GM18508 (cell line): Measurements from ENCODE around the gene MEGF6.

Source experiments
- ATAC-seq: cut with Tn5 transposase; IDR thresholded peaks from one replicate; pipeline ENCODE4 v1.9.1; 2021; ENCODE audit warnings: moderate number of reproducible peaks; ENCODE audit not compliant: insufficient read depth, unreplicated experiment

MEGF6 gene

GRCh38 chr1:3560251-3560871 is 50.9 kb downstream of the MEGF6 start:
- ATAC-seq, result no peak

DNA sequence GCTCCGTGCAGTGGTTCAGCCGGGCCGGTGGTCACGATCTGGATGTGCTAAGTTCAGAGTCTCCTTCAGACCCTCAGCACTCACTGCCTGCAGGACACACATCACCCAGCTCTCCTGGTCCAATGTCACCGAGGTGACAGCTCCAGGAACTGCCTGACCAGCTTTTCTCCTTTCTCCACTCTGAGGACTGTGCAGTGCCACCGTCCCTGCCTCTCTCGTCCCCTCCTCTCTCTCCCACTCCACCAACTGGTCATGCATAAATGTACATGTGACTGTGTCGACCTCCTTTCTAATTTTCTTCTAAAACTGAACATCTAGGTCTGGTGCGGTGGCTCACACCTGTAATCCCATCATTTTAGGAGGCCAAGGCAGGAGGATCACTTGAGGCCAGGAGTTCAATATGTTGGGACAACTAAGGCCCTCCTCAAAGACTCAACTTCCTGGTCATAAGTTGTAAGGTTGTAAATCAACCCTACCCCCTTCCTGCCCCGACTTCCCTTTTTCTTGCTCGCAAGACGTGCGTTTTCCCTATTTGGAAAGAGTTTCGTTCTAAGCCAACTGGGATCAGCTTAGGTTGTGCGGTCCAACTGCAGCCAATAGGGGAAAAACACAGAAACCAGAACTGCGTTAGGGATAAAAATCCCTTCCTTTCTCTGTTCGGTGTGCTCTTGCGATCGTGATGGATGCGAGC is 53.1 kb downstream of the MEGF6 start:
- no peak for ATAC-seq

GRCh38 chr1:3557366-3557765 is 53.9 kb downstream of the MEGF6 start:
- no peak for ATAC-seq

- no peak for ATAC-seq
Observed at GRCh38 chr1:3556336-3556735, 55.0 kb downstream of the MEGF6 start.

DNA sequence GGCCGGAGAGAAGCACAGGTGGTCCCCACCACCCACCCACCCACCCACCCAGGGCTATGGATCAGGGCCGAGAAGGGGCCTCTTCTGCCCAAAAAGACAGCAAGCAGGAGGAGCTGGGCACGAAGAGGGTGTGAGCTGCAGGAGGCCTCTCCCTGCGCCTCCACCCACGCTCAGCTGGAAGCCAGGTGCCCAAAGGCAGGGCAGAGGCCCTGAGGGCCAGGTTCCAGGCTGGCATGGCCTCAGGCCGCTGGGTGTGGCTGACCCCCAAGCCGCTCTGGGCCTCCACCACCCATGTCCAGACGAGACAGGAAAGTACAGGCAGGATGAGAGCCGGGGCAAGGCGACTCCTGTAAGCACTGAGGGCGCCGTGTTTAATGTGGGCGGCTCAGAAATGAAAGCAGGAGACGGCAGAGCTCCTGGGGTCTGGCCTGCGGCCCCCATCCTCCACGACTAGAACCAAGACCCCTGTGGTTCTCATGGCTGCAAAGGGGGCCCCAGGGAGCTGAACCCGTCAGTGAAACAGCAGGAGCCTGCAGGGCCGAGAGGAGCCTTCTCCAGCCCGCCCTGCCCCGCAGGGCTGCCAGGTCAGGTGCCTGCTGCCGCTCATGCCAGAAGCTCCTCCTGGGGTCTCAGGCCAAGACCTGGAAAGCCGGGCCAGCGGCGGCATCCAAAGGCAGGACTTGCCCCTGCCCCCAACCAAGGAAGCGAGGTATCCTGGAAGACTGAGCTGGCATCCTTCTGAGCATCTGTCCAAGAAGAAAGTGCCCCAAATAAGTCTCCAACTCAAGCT is 56.0 kb downstream of the MEGF6 start:
- ATAC-seq, result no peak

GRCh38 chr1:3553940-3554223 is 57.4 kb downstream of the MEGF6 start:
- ATAC-seq, result no peak

DNA sequence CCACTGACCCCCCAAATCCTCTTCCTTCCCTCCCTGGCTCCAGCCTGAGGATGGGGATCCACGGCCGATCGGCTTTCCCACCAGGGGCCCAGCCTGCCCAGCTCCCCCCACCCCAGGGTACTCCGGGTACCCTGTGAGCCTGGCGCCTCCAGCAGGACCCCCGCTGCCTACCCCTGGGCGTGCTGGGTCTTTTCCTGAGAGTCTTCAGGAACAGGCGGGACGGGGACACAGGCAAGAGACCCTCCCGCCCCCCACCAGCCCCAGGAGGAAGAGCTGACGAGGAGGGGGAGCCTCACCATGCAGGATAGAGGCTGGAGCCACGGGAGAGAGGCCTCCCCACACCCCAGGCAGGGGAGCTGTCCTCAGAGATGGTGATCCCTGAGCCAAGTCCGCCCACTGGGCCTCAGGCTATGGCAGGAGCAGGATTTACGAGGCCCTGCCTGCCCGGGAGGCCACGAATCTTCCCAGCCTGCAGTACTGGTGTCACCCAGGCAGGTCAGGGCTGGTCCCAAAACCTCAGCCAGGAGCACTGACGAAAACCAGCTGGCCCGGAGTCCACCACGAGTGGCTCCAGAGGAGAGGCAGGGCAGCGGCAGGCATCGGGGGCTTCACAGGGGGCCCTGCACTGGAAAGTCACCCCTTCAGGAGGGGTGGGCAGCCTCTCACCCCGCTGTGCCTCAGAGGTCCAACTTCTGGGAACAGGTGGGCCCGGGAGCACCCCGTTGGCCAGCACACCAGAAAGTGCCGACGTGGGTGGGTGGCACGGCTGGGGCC is 58.0 kb downstream of the MEGF6 start:
- no peak for ATAC-seq

- ATAC-seq, result no peak
Observed at GRCh38 chr1:3552751-3553150, 58.6 kb downstream of the MEGF6 start.

GRCh38 chr1:3552176-3552575 is 59.1 kb downstream of the MEGF6 start:
- no peak for ATAC-seq

DNA sequence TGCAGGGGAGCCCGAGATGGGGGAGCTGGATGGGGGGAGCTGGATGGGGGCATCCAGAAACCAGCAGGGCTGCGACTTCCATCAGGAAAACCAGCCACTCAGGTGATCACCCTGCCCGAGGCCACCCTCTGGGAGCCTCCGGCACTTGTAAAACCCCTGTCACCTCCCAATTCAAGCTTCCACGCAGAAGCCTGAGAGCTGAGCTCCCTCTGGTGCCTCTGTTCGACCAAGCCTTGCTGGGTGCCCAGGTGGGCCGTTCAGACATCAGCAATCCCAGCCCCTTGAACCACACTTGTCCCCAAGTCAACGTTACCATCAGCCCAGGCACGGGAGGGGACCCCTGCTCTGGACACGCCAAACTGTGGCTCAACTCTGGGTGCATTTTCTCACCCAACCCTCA is 59.6 kb downstream of the MEGF6 start:
- no peak for ATAC-seq

DNA sequence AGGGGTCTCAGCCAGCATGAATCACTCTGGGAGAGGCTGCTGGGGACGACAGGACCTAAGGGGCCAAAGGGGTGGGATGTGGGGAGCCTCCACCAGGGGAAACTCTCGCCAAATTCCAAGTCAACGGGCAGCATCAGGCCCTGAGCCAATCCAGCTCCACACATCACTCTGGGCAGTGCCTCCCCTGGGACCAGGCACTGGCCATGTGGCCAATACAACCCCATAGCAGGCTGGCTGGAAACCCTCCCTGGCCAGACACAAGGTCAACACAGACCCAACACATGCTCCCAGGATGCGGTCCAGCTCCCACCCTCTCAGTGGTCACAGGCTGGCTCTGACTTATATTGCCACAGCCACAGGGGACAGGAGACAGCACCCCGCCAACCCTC is 60.0 kb downstream of the MEGF6 start:
- no peak for ATAC-seq

GRCh38 chr1:3550511-3551289 is 60.6 kb downstream of the MEGF6 start:
- ATAC-seq, result no peak

GRCh38 chr1:3548895-3549294 is 62.4 kb downstream of the MEGF6 start:
- ATAC-seq, result no peak

GRCh38 chr1:3548156-3548893 is 63.0 kb downstream of the MEGF6 start:
- no peak for ATAC-seq

- ATAC-seq, result no peak
Observed at GRCh38 chr1:3547055-3548005, 64.0 kb downstream of the MEGF6 start.

DNA sequence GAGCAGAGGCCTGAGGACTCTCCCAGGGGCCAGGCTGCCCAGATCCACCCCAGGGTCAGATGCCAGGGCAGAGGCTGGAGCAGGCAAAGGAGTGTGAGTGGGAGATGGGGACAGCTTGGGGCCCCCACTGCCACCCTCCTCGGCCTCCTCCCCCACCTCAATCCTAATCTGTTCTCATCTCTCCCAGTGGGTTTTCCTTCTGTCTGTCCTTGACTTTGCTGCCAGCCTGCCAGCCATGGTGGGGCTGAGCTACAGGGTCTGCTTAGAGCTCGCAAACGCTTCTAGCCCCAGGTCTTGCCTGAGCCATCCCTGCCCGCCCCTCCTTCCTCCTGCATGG is 65.3 kb downstream of the MEGF6 start:
- no peak for ATAC-seq

- no peak for ATAC-seq
Observed at GRCh38 chr1:3545363-3546047, 65.8 kb downstream of the MEGF6 start.
